GM18907 (cell line): ENCODE measurements around the gene RAB11FIP3.

Source experiments
- ATAC-seq: cut with Tn5 transposase; IDR thresholded peaks from one replicate; pipeline ENCODE4 v1.9.1; 2021; ENCODE audit warnings: mild to moderate bottlenecking, moderate library complexity; ENCODE audit not compliant: unreplicated experiment

Gene RAB11FIP3

DNA sequence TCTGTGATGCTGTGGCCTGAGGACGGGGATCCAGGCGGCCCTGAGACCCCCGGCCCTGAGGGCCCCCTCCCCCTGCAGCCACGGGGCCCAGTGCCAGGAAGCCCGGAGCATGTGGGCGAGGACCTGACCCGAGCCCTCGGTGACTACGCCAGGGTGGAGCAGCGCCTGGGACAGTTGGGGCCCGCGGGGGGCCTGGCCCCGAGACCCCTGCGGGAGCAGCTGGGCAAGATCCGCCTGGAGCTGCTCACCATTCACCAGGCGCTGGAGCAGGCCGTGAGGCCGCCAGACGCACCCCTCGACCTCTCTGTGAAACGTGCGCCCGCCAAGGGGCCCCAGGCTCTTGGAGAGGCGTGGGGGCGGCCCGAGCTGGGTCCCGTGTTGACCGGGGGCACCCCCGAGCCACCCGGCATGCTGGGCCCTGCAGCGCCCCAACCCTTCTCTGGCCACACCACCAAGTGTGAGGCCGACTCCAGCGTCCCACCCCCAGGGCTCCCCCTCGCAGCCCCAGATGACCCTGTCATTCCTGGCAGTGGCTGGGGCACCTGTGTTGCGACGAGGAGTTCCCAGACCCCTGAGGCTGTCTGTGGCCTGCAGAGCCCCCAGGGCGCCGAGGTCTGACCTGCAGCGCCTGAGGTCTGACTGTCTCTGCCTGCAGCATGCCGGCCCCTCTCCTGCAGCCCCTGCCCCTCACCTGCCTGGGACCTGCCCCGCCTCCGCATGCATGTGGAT, 139.4 kb downstream of the RAB11FIP3 start:
- no peak for ATAC-seq

GRCh38 chr16:565419-566330, 140.2 kb downstream of the RAB11FIP3 start:
- no peak for ATAC-seq

- no peak for ATAC-seq
These were observed 141.3 kb downstream of the RAB11FIP3 start, which contains the start of gene NHLRC4 for GRCh38 chr16:566475-567372. Gene NHLRC4, plus strand, starts transcription at chr16:567005. Its CDS starts 1,043 bp downstream, at chr16:568048.

DNA sequence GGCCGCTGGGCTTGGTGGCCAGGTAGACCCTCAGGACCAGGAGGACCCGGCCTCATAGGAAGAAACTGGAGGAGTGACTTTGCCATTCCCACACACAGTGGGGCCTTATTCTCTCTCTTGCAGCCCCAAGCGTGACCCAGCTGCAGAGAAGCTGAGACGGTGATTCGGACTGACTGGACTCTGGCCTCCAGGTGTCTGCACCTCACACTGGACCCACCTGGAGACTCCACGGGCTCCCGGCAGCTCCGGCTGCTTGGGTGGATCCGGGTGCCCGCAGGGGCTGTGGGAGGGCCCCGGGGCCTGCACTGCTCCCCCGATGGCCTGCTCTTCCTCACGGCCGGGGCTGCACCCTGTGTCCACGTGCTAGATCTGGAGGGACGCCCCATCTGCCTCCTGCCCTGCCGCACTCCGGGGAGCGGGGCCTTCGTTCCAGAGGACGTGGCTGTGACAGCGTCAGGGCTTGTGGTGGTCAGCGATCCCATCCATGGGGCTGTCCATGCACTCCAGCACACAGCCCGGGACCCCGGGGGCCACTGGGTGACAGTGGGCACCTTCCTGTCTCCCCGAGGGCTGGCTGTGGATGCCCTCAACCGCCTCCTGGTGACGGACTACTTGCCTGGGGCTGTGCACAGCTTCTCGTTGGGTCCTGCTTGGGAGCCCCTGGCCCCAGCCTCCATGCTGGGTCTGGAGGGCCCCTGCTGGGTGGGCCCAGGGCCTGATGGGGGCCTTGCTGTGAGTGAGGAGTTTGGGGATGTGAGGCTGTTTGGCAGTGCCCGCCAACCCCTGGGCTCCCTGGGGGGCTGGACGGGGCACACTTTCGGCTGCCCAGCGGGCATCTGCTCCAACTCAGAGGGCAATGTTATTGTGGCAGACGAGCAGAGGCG, 142.2 kb downstream of the RAB11FIP3 start:
- ATAC-seq: no peak

GRCh38 chr16:568401-569258, 143.2 kb downstream of the RAB11FIP3 start:
- no peak for ATAC-seq

GRCh38 chr16:569445-570254, 144.2 kb downstream of the RAB11FIP3 start, which contains the start of gene PIGQ:
Gene PIGQ, plus strand, starts transcription at chr16:569968. Its CDS starts 4,107 bp downstream, at chr16:574075.
- peak; percentile 46 for ATAC-seq
